Mucosa of descending colon (tissue), 3 donors: Measurements from ENCODE around the gene INHBB. TPM values are rescaled to one million over a fixed set of nuclear protein-coding genes. Genes with fewer than 3 reads are reported as not detected.

Source experiments
- ATAC-seq: fragments of 200-7000 bp; cut with Tn5 transposase; one replicate; pipeline ENCODE4 v1.9.1; 2020; ENCODE audit warnings: mild to moderate bottlenecking, moderate library complexity
- DNase-seq, 3 donors: peaks; one replicate each; pipeline ENCODE4 v3.0.0-alpha.2; 2020
- H3K36me3 ChIP-seq: fragments of 200-600 bp; one replicate; pipeline ENCODE4 v1.8.0; 2021; ENCODE audit warnings: low read depth, mild to moderate bottlenecking
- H3K4me1 ChIP-seq: fragments of 200-600 bp; one replicate; pipeline ENCODE4 v1.8.0; 2021; ENCODE audit warnings: low read depth, mild to moderate bottlenecking
- H3K4me3 ChIP-seq: fragments of 200-600 bp; one replicate; pipeline ENCODE4 v1.8.0; 2021; ENCODE audit warnings: mild to moderate bottlenecking
- H3K9me3 ChIP-seq: fragments of 200-600 bp; one replicate; pipeline ENCODE4 v1.8.0; 2021; ENCODE audit warnings: mild to moderate bottlenecking
- CTCF ChIP-seq: fragments of 200-600 bp; IDR thresholded peaks from one replicate; pipeline ENCODE4 v1.8.0; 2022; ENCODE audit warnings: antibody characterized with exemption, mild to moderate bottlenecking
- intact Hi-C, 2 donors: fragments of 100-400 bp; cut with DNase I in 1 of 2; cut with micrococcal nuclease in 1 of 2; formaldehyde crosslinking; loops; one replicate each; pipeline versions ENCODE4 v1.11.0 to v1.11.1; 2022; cut with DNase I, micrococcal nuclease
- total RNA-seq, 3 donors: library from RNA; stranded (reverse); fragmentation: NEBNext Ultra II Directional in 2 of 3; extraction: Animal tissue kit (Norgen Biotek cat#: 25700) in 2 of 3; gene quantifications; one replicate each; pipeline versions ENCODE4 v1.2.1 to v1.2.4, GENCODE V29; 2021 to 2023
- donor health status: DM: no; HTN: no; CAD: no; lungs with moderate emphysema.
- donor health status: DM: no; HTN: no; CAD: no.
- donor health status: DM: no; HTN: yes; CAD: no.

INHBB gene
- total RNA-seq, 3 donors from 2014 or later, result 0.10 to 0.92 (median 0.29) TPM

- intact Hi-C loops, result no loop called here
- H3K36me3 ChIP-seq, result no peaks in the 10 kb centered on the region
- H3K4me3 ChIP-seq, result no peak overlapping the region
- ATAC-seq (no peak), DNase-seq (no peak)
- no peak for TF ChIP-seq CTCF
- no peaks in the 10 kb centered on the region for H3K9me3 ChIP-seq
- H3K4me1 ChIP-seq, result peaks cover 7% of the 10 kb centered on the region
These were observed 4.9 kb downstream of the INHBB start for GRCh38 chr2:120350801-120351320.

- TF ChIP-seq CTCF, result no peak
- no peaks in the 10 kb centered on the region for H3K4me1 ChIP-seq
- ATAC-seq, result no peak
- no peaks in the 10 kb centered on the region for H3K9me3 ChIP-seq
- intact Hi-C loops, result no loop called here
- H3K4me3 ChIP-seq, result no peak overlapping the region
- DNase-seq, result no peak
- no peaks in the 10 kb centered on the region for H3K36me3 ChIP-seq
These were observed 7.0 kb downstream of the INHBB start for GRCh38 chr2:120352696-120353590.

- Histone ChIP-seq H3K4me3 (no peak overlapping the region), H3K36me3 (no peaks in the 10 kb centered on the region), H3K9me3 (no peaks in the 10 kb centered on the region), H3K4me1 (no peaks in the 10 kb centered on the region)
- ATAC-seq, result no peak
- intact Hi-C loops, result no loop called here
- no peak for TF ChIP-seq CTCF
- DNase-seq, result no peak
These were observed 7.6 kb downstream of the INHBB start for GRCh38 chr2:120353591-120353898.

GRCh38 chr2:120353931-120354330 lies 8.0 kb downstream of the INHBB start:
- Histone ChIP-seq H3K4me1 (no peaks in the 10 kb centered on the region), H3K4me3 (no peak overlapping the region), H3K36me3 (no peaks in the 10 kb centered on the region), H3K9me3 (no peaks in the 10 kb centered on the region)
- DNase-seq (no peak), ATAC-seq (no peak)
- no peak for TF ChIP-seq CTCF
- intact Hi-C loops, result no loop called here

- Histone ChIP-seq H3K9me3 (no peaks in the 10 kb centered on the region), H3K36me3 (no peaks in the 10 kb centered on the region), H3K4me1 (no peaks in the 10 kb centered on the region), H3K4me3 (no peak overlapping the region)
- no peak for TF ChIP-seq CTCF
- no peak for ATAC-seq
- DNase-seq, result no peak
- intact Hi-C loops, result no loop called here
These were observed 8.5 kb downstream of the INHBB start for GRCh38 chr2:120354467-120354866.
